ENCODE results near the gene LRRN3. TPM values are rescaled to one million over a fixed set of nuclear protein-coding genes. Genes with fewer than 3 reads are reported as not detected.

The LRRN3 gene
- total and polyA plus RNA-seq, 12 donors = 10.7 to 109 (median 55.1) TPM

- Histone ChIP-seq H3K9me3 (replicated peaks in 1 of 3) (no peaks in the 10 kb centered on the region), H3K36me3 (replicated peaks in 1 of 2) (no peaks in the 10 kb centered on the region), H3K27ac (no peak overlapping the region), H3K4me3 (no peak overlapping the region), H3K4me1 (replicated peaks in 1 of 2) (no peaks in the 10 kb centered on the region), H3K27me3 (no peaks in the 10 kb centered on the region)
- TF ChIP-seq CTCF (IDR thresholded peaks at IDR 0.05) (no peak), POLR2A (IDR thresholded peaks at IDR 0.05) (no peak)
- no peak for DNase-seq
- 89 to 100% (median 98%) methylated on average over 1 of the region's 1 CpG for WGBS, 4 donors
- intact Hi-C loops (cut with DNase I) = no loop called here
Measured at GRCh38 chr7:111080495-111081105, 10.3 kb upstream of the LRRN3 start.

- H3K27me3 ChIP-seq = no peaks in the 10 kb centered on the region
- TF ChIP-seq CTCF (IDR thresholded peaks at IDR 0.05) (no peak), POLR2A (IDR thresholded peaks at IDR 0.05) (no peak)
- H3K4me1 ChIP-seq (replicated peaks in 1 of 2) = no peaks in the 10 kb centered on the region
- H3K27ac ChIP-seq = no peak overlapping the region
- no peaks in the 10 kb centered on the region for H3K9me3 ChIP-seq (replicated peaks in 1 of 3)
- H3K36me3 ChIP-seq (replicated peaks in 1 of 2) = no peaks in the 10 kb centered on the region
- no peak for DNase-seq
- 90 to 95% (median 91%) methylated on average over 4 of the region's 4 CpGs for WGBS, 4 donors
- intact Hi-C loops (cut with DNase I) = no loop called here
- H3K4me3 ChIP-seq = no peak overlapping the region
Measured at GRCh38 chr7:111081546-111082267, 9.2 kb upstream of the LRRN3 start.

- TF ChIP-seq CTCF (IDR thresholded peaks at IDR 0.05) (no peak), POLR2A (IDR thresholded peaks at IDR 0.05) (no peak)
- intact Hi-C loops (cut with DNase I) = no loop called here
- no peak for DNase-seq
- Histone ChIP-seq H3K27me3 (no peaks in the 10 kb centered on the region), H3K27ac (no peak overlapping the region), H3K4me3 (no peak overlapping the region), H3K4me1 (replicated peaks in 1 of 2) (no peaks in the 10 kb centered on the region), H3K36me3 (replicated peaks in 1 of 2) (no peaks in the 10 kb centered on the region), H3K9me3 (replicated peaks in 1 of 3) (no peaks in the 10 kb centered on the region)
- 60 to 74% (median 65%) methylated on average over 4 of the region's 4 CpGs for WGBS, 4 donors
Measured at GRCh38 chr7:111082351-111082750, 8.6 kb upstream of the LRRN3 start.

GRCh38 chr7:111083413-111083812 lies 7.5 kb upstream of the LRRN3 start:
- Histone ChIP-seq H3K36me3 (replicated peaks in 1 of 2) (no peaks in the 10 kb centered on the region), H3K4me3 (no peak overlapping the region), H3K4me1 (replicated peaks in 1 of 2) (no peaks in the 10 kb centered on the region), H3K27ac (no peak overlapping the region), H3K9me3 (replicated peaks in 1 of 3) (no peaks in the 10 kb centered on the region), H3K27me3 (no peaks in the 10 kb centered on the region)
- DNase-seq = no peak
- intact Hi-C loops (cut with DNase I) = no loop called here
- TF ChIP-seq CTCF (IDR thresholded peaks at IDR 0.05) (no peak), POLR2A (IDR thresholded peaks at IDR 0.05) (no peak)
- 58 to 74% (median 68%) methylated on average over 5 of the region's 5 CpGs for WGBS, 4 donors
